ENCODE data around the gene ACVRL1.

The ACVRL1 gene

DNA sequence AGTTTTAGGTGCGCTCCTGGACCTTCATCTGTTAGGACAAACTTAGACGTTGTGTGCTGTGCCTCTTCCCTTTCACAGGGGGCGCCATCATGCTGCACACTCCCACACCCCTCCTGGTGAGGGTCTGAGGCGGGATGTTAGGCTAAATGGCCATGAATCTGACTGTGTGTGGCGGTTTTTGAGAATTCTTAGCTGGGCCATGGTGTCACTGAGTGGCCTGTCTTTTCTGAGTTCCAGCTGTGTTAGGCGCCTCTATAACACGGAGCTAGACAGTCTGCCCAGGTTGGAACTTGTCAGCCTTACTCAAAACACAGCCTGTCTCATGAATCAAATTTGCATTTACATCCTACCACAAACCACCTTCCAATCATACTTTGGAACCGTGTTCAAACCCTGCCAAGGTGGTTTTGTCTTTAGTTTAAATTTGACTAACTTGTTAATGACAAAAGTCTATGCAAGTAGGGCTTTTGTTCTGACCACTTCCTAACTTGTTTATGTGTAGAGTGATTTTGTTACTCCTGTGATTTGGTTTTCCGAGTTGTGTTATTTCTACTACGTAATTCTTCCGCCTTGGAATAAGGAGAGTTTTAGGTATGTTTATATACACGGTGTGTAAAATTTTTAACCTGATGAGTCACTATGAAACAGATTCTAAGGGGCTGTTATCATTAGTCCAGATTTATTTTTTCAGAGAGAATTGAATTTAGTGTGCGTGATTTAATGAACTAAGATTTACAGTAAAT, 63.8 kb downstream of the ACVRL1 start:
- DNase-seq: no peak

DNA sequence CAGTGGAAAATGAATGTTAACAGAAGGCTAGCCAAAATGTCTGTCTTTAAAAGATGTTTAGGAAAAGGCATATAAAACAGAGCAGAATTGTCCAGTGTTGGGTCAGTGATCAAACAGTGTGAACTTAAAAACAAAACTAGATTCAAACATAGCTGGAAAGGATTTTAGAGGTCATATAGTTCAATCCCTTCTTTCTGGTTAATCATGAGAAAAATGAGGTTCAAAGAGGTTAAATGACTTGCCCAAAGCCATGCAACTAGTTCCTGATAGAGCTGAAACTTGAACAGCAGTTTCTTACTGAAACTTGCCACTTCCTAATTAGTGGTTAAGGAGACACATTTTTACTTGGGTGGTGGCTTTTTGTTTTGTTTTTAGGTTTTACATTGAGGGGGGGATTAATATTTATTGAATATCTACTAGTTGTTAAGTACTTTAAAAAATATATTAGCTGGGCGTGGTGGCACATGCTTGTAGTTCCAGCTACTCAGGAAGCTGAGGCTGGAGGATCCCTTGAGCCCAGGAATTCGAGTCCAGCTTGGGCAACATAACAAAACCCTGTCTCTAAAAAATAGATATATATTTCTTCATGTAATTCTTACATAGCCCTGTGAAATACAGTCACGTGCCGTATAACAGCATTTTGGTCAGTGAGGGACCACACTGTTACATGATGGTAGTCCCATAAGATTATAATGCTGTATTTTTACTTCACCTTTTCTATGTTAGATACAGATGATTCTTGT, 64.5 kb downstream of the ACVRL1 start:
- no peak for DNase-seq

DNA sequence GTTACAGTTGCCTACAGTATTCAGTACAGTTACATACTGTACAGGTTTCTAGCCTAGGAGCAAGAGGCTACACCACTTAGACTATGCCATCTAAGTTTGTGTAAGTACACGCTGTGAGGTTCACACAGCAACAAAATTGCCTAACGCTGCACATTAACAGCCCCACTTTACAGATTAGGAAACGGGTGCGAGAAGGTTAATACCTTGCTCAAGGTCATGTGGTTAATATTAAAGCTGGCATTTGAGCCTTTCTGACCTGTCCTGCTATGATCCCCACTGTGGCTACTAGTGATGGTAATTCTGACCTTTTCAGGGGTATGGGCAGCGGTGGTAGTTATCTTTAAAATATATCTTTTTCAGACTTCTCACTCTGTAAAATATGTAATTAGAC, 65.1 kb downstream of the ACVRL1 start:
- DNase-seq: no peak

DNA sequence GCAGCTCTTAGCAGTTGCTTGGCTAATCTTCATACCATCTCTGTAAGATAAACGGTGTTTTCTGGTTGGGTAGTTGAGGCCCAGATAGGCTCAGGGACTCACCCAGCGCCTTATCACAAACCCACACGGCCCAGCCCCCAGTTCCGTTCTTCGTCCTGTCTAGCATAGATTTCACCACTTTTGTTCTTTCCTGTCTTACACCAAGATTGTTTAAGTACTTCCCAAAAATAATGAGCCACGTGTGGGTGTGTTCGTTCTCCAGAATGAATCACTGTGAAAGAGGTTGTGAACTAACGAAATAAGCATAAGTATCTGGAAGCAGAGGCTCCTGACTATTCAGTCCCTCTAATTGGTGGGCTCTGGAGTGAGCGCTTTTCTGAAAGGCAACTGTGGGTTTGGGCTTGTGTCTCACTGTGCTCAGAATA, 65.6 kb downstream of the ACVRL1 start:
- no peak for DNase-seq

All from NCI-H510A (cell line).